UCSD-AML1 (cell line): ENCODE data around the gene ZNF343.

ENCODE experiments used
- DNase-seq: peaks from one replicate; lab custom pipeline; 2025; ENCODE audit not compliant: unreplicated experiment; lab: John Stamatoyannopoulos, UW

The ZNF343 gene

GRCh38 chr20:2473516-2473915 lies 35.2 kb downstream of the ZNF343 start:
- no peak for DNase-seq

GRCh38 chr20:2470423-2471193 lies 38.1 kb downstream of the ZNF343 start, which contains the start of gene SNRPB:
Gene SNRPB, minus strand, starts transcription at chr20:2470789. Its CDS starts 99 bp downstream, at chr20:2470690.
- peak; percentile 98 for DNase-seq

- peak; percentile 68 for DNase-seq
These were observed 38.7 kb downstream of the ZNF343 start for GRCh38 chr20:2469991-2470422.

GRCh38 chr20:2468581-2469407 lies 39.9 kb downstream of the ZNF343 start:
- DNase-seq, result no peak

GRCh38 chr20:2467412-2467811 lies 41.3 kb downstream of the ZNF343 start:
- DNase-seq, result no peak

GRCh38 chr20:2465100-2465499 lies 43.6 kb downstream of the ZNF343 start:
- DNase-seq, result no peak

GRCh38 chr20:2463616-2464365 lies 44.9 kb downstream of the ZNF343 start:
- DNase-seq, result no peak

GRCh38 chr20:2462484-2462883 lies 46.2 kb downstream of the ZNF343 start:
- no peak for DNase-seq

GRCh38 chr20:2460752-2461424 lies 47.8 kb downstream of the ZNF343 start:
- no peak for DNase-seq

GRCh38 chr20:2459981-2460751 lies 48.5 kb downstream of the ZNF343 start:
- no peak for DNase-seq

GRCh38 chr20:2458919-2459499 lies 49.7 kb downstream of the ZNF343 start:
- DNase-seq, result no peak

GRCh38 chr20:2455771-2456497 lies 52.8 kb downstream of the ZNF343 start:
- DNase-seq, result no peak

- DNase-seq, result no peak
These were observed 54.9 kb downstream of the ZNF343 start for GRCh38 chr20:2453792-2454191.

GRCh38 chr20:2451939-2452732 lies 56.6 kb downstream of the ZNF343 start:
- DNase-seq, result peak; percentile 53

GRCh38 chr20:2451422-2451821 lies 57.3 kb downstream of the ZNF343 start:
- no peak for DNase-seq

- DNase-seq, result no peak
These were observed 59.3 kb downstream of the ZNF343 start for GRCh38 chr20:2449386-2449785.

- no peak for DNase-seq
These were observed 61.9 kb downstream of the ZNF343 start for GRCh38 chr20:2446845-2447244.
